Measurements from ENCODE around the gene SLC6A8.

DNA sequence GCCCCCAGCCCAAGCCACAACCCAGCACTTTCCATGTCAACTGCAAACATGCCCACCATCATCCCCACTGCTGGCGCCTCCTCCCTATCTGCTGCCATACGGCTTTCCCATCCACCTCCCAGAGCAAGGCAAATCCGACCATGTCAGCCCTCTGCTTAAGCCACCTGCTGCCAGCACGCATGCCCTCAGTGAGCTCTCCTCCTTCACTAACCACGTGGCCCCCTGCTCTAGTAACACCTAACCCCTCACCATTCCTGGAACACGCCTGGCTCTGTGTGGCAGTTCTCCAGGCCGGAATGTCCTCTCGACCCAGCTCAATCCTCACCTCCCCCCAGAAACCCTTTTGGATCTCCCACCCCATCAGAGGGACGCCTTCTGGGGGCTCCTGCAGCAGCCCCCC lies 19.1 kb downstream of the SLC6A8 start:
- TF ChIP-seq, protein P1, sequence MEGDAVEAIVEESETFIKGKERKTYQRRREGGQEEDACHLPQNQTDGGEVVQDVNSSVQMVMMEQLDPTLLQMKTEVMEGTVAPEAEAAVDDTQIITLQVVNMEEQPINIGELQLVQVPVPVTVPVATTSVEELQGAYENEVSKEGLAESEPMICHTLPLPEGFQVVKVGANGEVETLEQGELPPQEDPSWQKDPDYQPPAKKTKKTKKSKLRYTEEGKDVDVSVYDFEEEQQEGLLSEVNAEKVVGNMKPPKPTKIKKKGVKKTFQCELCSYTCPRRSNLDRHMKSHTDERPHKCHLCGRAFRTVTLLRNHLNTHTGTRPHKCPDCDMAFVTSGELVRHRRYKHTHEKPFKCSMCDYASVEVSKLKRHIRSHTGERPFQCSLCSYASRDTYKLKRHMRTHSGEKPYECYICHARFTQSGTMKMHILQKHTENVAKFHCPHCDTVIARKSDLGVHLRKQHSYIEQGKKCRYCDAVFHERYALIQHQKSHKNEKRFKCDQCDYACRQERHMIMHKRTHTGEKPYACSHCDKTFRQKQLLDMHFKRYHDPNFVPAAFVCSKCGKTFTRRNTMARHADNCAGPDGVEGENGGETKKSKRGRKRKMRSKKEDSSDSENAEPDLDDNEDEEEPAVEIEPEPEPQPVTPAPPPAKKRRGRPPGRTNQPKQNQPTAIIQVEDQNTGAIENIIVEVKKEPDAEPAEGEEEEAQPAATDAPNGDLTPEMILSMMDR (conservative IDR thresholded peaks at IDR 0.05; ENCODE audit: low read length): no peak
- no peak for TF ChIP-seq EZH2phosphoT487 (IDR thresholded peaks at IDR 0.05; ENCODE audit: borderline replicate concordance, low read depth, low read length)
